GM18519 (cell line): ENCODE measurements around the gene BLCAP.
"Not testable (repeated sequence)": the region's sequence is repeated elsewhere in the genome, so short reads cannot be mapped to it uniquely, and the experiment has no call there.

ENCODE experiments used
- ATAC-seq: cut with Tn5 transposase; IDR thresholded peaks from one replicate; pipeline ENCODE4 v1.9.1; 2021; ENCODE audit warnings: mild to moderate bottlenecking, moderate library complexity; ENCODE audit not compliant: unreplicated experiment, low FRiP score

BLCAP gene, protein sequence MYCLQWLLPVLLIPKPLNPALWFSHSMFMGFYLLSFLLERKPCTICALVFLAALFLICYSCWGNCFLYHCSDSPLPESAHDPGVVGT

DNA sequence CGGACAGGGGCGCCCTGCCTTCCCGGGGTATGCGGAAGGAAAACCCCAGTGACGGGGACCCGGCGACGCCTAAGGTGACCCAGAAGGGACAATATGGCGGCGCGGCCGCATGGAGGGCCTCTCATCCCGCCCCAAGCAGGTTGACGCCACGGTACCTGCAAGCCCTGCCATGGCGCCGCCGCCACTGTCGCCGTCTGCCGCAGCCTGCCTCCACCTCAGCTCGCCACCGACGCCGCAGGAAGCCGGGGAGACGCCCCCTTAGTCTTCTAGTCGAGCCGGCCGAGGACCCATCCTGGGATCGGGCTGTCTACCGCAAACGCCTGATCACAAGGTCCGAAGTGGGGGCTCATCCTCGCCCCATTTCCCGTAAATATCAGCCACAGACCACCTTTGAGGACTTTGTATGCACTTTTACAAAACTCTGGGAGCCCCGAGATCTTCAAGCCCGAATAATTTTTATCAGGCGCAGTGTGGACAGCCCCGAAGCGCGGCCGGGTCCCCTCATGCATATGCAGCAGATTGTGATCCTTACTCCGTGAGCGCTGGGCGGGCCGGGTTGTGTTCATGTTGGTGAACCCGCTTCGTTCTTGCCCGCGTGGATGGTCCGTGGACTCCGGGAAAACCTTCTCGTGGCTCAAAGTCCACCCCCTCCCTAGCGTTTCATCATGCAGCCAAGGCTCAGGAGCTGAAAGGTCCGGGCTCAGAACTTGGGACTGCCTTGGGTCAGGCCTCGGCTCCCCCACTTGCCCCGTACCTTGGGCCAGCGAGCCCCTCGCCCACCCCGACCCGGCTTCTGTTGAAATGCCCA lies at the start of gene BLCAP:
Gene BLCAP, minus strand, starts transcription at position 239 of the 808 bp plus-strand sequence. CDS start 8,702 bp downstream, outside the sequence.
- ATAC-seq: no peak

DNA sequence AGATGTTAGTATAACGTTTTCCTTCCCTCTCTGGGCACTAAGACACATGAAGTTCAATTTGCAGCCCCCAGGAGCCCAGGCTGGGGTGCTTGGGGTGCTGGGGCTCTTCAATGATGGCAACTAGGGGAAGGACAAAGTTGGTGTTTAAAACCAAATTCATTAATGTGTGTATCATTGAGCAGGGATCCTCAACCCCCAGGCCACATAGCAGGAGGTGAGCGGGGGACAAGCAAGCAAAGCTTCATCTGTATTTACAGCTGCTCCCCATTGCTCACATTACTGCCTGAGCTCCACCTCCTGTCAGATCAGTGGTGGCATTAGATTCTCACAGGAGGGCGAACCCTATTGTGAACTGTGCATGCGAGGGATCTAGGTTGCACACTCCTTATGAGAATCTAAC lies 49.8 kb upstream of the BLCAP start:
- not testable (repeated sequence) for ATAC-seq

DNA sequence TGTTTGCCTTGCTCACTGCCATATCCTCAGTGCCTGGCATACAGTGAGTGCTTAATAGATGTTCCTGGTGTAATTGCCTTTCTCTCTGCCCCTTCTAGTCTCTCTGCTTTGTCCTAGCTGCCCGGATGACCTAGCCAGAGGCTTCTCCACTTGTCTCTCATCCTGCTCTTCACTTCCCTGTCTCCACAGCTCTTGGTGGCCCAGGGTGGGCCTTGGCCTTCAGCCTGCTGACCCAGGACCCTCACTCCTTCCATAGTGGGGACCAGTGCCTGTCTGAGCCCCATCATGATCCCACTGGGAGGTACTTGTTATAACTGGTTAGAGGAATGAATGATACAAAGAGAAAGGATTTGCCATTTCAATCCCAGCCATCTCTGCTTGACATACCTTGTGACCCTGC lies 49.2 kb upstream of the BLCAP start:
- ATAC-seq: no peak

DNA sequence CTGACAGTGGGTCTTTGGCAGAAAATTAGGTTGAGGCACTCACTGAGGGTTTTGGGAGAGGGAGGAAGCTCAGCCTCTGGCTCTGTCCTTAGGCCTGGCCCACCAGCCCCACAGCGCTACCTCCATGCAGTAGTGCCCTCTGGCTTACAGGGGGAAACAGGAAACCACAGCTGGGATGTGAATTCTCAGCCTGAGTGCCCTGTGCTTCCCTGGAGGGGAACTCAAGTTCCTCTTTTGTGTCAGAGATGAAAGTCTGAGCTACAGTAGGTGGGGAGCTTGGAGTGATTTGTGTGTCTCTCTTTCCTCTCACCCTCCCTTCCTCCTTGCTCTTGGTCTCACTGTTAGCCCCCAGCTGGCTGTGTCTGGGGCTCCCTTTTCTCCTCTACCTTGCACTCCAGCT lies 48.2 kb upstream of the BLCAP start:
- no peak for ATAC-seq

DNA sequence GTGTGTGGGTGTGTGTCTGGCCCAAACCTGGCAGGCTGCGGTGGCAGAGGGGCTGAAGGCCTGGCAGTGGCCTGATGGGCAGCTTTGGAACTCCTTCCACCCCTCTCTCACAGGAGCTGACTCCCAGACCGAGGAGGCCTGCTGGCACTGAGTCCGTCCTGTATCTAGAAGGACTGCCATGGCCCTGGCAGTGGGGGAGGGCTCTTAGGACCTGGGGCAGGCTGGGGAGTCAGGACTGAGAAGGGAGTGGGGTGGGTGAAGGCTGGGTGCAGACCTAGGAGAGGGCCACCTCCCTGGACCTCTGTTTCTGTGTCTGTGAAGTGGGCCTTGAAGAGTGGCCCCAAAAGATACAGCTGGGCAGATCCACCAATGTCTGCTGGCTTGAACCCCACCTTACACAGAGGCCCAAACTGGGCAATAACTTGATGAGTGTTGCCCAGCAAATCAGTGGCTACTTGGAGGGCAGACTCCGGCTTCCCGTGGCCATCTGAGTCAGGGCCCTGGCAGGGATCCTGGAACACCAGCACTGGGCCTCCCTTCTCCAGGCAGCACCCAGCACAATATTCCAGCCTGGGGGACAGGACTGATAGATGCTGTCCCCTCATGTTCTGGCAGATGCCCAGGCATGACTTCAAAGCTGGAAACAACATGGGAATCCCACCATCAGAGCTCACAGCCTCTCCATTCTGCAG lies 46.7 kb upstream of the BLCAP start:
- ATAC-seq: no peak

DNA sequence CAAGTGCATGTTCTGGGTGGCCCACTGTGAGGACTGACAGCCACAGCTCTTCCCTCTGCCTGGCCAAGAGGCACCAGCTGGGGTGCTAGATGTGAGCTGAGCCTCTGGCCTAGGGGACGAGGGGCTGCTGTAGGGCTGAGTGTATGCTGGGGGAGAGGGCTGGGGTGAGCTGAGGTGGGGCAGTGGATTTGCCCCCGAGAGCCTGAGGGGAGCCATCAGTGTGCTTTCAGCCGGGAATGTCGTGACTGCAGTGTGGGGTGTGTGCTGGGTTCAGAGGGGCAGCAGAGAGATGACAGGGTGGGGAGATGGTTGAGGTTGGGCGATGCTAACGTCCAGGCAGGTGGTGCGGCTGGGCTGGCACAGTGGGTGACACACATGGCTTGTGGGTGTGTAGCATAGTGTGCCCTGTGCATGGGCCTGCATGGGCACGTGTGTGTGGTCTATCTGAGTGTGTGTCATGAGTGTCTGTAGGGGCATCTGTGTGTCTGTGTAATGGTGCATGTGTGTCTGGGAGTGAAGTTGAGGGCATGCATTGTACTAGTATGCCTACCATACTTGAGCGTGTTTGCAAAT lies 46.0 kb upstream of the BLCAP start:
- ATAC-seq: no peak

DNA sequence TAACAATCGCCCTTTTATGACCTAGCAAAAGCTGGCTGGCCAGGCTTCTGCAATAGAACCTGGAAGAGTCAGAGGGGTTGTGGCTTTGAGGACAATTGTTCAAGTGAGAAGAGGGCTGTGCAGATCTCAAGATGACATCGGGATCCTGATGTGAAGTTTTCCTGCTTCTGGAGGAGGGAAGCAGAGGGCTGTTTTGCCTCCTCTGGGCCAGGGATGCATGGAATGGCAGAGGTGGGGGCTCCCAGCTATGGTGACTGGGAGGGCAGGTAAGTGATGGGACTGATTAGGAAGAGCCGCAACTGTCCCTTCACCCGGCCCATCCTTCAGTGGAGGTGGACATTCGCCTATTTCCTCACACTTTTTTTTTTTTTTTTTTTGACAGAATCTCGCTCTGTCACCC lies 43.4 kb upstream of the BLCAP start:
- ATAC-seq: no peak

DNA sequence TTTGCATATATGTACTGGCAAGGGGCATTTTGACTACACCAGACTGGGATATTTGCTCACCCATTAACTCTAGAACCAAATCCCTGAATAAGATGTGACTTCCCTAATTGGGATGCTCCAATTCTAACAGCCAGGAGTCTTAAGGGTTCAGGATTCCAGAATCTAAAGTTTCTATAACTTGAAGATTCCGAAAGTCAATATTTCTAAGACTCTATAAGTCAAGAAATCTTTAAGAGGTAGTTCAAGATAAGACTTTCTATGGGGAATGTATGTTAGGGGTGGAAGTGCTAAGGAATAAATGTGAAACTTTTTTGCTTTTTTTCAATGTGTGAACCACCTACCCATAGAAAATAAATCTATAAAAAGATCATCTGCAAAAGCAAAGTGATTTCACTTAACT lies 42.7 kb upstream of the BLCAP start:
- ATAC-seq: no peak

DNA sequence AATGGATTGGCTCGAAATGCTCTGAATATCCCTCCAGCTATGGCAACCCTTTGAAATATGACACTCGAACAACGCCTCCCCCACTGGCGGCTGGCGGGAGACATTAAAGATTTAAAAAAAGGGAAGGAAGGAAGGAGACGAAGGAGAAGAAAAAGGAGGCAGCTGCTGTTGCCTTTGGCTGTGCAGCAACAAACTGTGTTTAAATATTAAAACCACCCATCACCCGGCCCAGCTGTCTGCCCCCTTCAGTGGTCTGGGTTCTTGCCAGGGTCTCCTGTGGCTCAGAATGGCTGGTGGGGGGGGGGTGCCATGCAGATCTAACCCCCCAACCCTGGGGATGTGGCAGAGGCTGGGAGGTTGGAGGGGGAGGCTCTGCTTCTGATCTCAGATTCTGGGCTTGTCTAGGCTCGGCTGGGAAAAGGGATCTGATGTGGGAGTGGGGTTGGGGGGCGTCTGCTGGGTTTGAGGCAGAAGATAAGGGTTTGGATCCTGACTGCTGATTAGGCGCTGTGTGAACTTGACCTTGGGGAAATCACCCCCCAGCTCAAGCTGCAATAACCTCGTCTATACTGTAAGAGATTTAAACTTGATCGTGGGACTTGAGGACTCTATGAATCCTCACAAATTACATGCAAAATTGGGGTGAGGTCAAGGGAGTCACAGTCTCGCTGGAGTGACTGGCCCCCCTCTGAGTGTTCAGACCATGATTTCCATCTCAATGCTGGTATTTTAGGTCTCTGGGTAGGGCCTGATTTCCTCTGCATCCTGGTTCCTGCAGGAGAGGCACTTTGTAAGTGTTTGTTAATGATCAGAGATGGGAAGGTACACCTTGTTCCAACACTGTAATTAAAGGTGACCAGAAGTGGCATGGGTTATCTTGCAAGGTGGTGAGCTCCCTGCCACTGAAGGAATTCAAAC lies 40.3 kb upstream of the BLCAP start:
- no peak for ATAC-seq

DNA sequence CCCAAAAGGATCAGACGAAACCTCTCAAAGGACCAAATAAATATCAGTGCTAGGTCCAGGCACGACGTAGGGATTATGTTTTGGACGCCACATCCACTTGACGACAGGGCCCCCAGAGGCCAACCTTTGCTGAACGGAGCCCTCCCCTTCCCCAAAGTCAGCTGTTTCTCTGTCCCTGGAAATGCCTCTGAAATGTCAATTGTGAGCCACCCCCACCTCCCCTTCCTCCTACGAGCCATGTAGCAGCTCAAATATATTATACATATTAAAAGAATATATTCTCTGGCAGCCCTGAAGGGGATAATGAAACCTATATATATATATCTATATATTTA lies 39.6 kb upstream of the BLCAP start:
- ATAC-seq: no peak

DNA sequence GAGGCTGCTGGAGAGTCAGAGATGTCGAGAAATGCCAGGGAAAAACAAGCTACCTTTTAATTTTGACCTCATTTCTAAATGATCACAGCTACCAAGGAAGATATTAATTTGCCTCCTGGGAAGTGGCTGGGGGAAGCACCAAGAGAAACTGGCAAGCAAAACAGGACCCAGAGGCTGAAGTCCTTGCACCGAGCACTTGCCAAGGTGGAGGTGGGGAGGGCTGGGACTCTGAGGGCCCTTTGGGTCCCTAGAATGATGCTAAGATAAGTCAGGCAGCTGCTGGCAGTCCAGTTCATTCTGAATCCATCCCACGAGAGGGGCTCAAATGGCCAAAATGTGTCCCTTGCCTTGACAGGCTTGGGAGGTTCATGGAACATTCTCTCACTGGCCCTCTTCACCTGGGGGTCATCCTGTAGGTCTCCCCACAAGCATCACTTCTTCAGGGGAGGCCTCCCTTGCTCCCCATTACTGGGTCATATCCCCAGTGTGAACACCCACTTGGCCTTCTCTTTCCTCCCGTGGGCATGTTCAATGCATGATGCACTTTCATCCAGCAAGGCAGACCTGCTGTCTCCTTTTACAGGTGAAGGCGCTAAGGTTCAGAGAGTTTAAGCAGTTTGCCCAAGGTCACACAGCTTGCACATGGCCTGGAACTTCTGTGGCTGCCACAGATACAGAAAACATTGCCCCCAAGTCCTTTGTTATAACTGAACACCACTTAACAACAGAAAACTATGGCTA lies 39.1 kb upstream of the BLCAP start:
- ATAC-seq: no peak

DNA sequence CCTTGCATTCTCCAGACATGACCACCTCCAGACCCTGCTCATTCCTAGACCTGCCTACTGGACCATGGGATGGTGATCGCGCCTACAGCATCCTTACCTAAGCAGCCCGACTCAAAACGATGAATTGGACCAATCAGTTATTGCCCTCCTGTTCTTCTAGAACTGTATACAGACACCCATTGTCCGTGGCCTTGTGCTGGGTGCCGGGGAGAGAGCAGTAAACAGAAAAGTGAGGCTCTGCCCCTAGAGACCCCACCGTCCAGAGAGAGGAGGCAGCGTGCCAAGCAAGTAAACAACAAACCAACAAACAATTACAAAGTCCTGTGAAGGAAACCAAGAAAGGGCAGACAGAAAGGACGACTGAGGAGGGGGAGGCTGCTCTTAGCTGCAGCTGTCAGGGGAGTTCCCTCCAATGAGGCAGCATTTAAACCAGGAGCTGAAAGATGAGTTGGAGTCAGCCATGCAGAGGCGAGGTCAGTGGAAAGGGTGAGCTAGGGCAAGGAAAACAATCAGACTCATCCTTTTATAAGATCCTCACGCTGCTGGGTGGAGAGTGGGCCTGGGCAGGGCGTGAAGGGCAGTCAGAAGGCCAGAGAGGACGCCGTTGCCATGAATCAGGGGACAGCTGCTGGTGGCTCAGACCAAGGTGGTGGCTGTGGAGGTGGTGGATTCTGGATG lies 37.6 kb upstream of the BLCAP start:
- ATAC-seq: no peak

DNA sequence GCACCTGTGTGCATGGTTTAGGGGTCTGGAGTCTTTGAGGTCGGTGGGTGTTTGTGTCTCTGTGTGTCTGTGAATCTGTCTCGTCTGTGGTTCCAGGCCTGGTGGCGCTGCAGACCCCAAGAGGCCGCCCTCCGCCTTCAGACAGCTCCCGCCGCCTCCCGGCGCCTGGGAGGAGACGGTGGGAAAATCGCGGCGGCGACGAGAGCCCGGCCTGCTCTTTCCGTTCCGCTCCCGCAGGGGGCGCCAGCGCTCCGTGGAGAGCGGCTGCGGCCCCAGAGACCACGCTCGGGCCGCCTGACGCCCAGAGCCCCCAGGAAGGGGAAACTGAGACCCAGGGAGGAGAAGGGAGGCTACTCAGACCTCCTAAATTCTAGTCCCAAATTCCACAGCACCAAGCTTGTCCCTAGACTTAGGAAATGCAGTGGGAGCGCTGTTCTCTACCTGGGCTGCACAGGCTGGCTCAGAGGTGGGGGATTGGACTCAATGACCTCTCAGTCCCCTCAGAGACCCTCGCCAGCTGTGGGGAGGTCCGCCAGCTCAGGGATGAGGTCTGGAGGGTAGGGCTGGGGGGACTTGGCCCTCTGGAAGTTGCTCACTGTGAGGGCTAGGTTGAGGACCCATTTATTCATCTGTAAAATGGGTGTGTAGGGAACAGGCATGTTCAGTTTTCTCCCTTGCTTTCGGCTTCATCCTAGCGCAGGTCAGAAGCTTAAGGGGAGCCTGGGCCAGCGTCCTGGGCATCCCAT lies 36.9 kb upstream of the BLCAP start:
- ATAC-seq: no peak

DNA sequence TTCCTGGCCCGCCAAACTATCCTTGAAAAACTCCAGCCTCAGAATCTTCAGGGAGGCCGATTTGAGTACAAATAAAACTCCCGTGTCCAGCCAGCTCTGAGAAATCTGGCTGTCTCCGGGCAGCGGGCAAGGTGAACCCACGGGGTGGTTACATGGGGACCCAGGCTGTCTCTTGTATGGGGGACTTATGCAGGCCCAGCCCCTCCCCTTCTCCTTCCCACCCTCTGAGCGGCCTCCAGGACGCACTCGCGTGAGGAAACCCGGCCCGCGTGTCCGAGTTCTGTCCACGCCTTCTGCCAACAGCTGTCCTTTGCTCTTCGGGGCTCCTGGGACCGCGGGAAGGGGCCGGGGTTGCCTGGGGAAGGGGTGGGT lies 36.3 kb upstream of the BLCAP start:
- ATAC-seq: no peak

DNA sequence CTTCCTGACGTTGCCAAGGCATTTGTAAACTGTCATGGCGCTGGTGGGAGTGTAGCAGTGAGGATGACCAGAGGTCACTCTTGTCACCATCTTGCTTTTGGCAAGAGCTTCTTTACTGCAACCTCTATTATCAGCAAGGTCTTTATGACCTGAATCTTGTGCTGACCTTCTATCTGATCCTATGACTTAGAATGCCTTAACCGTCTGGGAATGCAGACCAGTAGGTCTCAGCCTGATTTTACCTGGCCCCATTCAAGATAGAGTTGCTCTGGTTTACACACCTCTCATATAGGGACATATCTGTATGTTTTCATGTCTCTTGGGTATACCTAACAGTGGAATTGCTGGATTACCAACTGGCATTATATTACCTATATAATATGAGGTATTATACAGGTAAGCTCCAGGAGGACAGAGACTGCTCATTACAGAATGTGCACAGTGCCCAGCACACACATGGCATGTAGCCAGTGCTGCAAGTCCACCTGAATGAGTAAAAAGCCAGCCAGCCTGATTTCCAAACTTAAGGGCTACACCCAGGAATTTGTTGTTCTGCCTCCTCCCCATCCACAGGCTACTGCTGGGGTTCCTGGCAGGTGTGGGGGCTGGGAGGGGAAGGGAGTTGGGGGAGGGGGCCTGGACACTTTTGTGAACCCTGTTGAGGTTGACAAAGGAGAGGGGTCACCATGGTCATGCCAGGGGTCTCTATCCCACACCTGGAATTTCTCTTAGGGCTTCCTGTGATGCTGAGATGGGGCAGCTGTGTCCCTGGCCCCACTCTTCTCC lies 35.2 kb upstream of the BLCAP start:
- no peak for ATAC-seq

DNA sequence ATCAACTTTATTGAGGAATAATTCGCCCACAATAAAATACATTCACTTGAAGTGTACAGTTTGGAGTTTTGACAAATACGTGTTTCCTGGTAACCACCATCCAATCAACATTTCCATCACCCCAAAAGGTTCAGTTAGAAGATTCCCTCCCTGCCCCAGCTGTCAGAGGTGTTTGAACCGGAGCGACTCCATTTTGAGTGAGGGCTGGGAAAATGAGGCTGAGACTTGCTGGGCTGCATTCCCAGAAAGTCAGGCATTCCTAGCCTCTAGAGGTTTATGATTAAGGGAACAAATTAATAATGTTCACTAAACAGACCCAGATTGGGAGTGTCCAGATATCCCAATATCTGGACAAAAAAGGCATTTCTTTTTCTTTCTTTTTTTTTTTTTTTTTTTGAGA lies 33.0 kb upstream of the BLCAP start:
- no peak for ATAC-seq

DNA sequence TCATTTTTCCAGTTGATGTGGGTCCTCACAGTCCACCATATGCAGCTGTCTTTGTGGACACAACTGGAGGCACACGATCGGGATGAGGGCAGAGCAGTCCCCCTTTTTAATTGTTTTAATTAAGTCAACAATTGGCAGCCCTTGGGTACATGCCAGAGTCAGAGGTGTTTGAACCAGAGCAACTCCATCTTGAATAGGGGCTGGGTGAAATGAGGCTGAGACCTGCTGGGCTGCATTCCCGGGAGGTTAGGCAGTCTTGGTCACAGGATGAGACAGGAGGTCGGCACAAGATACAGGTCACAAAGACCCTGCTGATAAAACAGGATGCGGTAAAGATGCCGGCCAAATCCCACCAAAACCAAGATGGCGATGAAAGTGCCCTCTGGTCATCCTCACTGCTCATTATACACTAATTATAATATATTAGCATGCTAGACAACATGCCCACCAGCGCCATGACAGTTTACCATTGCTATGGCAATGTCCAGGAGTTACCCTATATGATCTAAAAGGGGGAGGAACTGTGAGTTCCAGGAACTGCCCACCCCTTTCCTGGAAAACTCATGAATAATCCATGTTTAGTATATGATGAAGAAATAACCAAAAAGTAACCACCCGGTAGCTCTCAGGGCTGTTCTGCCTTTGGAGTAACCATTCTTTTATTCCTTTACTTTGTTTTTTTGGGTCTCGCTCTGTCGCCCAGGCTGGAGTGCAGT lies 31.8 kb upstream of the BLCAP start:
- ATAC-seq: no peak
